ENCODE results near the gene STX8.
A peak's percentile ranks its signal among the peaks of the same experiment; 100 is the strongest.

STX8 gene

GRCh38 chr17:9332132-9332494, 243.5 kb downstream of the STX8 start:
- DNase-seq, result no peak

GRCh38 chr17:9331279-9332131, 244.1 kb downstream of the STX8 start:
- DNase-seq, result no peak

GRCh38 chr17:9330611-9331271, 244.9 kb downstream of the STX8 start:
- DNase-seq, result no peak

- DNase-seq, result no peak
Measured at GRCh38 chr17:9330141-9330540, 245.5 kb downstream of the STX8 start.

- DNase-seq, result no peak
Measured at GRCh38 chr17:9329251-9329921, 246.2 kb downstream of the STX8 start.

- no peak for DNase-seq
Measured at GRCh38 chr17:9324864-9325263, 250.8 kb downstream of the STX8 start.

- no peak for DNase-seq
Measured at GRCh38 chr17:9322326-9322725, 253.3 kb downstream of the STX8 start.

GRCh38 chr17:9321890-9322289, 253.7 kb downstream of the STX8 start:
- DNase-seq, result no peak

GRCh38 chr17:9315360-9315759, 260.3 kb downstream of the STX8 start:
- DNase-seq, result no peak

- DNase-seq, result no peak
Measured at GRCh38 chr17:9313346-9313745, 262.3 kb downstream of the STX8 start.

GRCh38 chr17:9309216-9309615, 266.4 kb downstream of the STX8 start:
- DNase-seq, result no peak

- no peak for DNase-seq
Measured at GRCh38 chr17:9308069-9308468, 267.6 kb downstream of the STX8 start.

- DNase-seq, result no peak
Measured at GRCh38 chr17:9307313-9307998, 268.2 kb downstream of the STX8 start.

- no peak for DNase-seq
Measured at GRCh38 chr17:9306086-9306485, 269.5 kb downstream of the STX8 start.

GRCh38 chr17:9299695-9300094, 275.9 kb downstream of the STX8 start:
- DNase-seq, result no peak

GRCh38 chr17:9298776-9299295, 276.8 kb downstream of the STX8 start:
- DNase-seq, result no peak

GRCh38 chr17:9298135-9298534, 277.5 kb downstream of the STX8 start:
- DNase-seq, result no peak

GRCh38 chr17:9294661-9295210, 280.9 kb downstream of the STX8 start:
- no peak for DNase-seq

- no peak for DNase-seq
Measured at GRCh38 chr17:9292561-9292941, 283.1 kb downstream of the STX8 start.

GRCh38 chr17:9291912-9292560, 283.6 kb downstream of the STX8 start:
- DNase-seq, result peak in 1 of 4 experiments; percentile 12

- DNase-seq, result no peak
Measured at GRCh38 chr17:9290226-9290613, 285.4 kb downstream of the STX8 start.

- no peak for DNase-seq
Measured at GRCh38 chr17:9287306-9287705, 288.3 kb downstream of the STX8 start.

Data from activated naive CD4-positive, alpha-beta T cell (primary cell).